K562 (cell line): ENCODE results near the gene PUS3. TPM values are rescaled to one million over a fixed set of nuclear protein-coding genes. Genes with fewer than 3 reads are reported as not detected.

Source experiments
- CEBPB ChIP-seq: fragments of 450-650 bp; IDR thresholded peaks from 2 replicates; pipeline ENCODE4 v1.6.1; 2016; ENCODE audit warnings: missing genetic modification characterization, missing compliant biosample characterization
- CREB3L1 ChIP-seq: fragments of 450-650 bp; IDR thresholded peaks from 2 replicates; pipeline ENCODE4 v1.6.1; 2014; ENCODE audit warnings: low read depth, mild to moderate bottlenecking, moderate library complexity, borderline replicate concordance
- DACH1 ChIP-seq: fragments of 450-650 bp; IDR thresholded peaks from 2 replicates; pipeline ENCODE4 v1.6.1; 2018; ENCODE audit not compliant: partially characterized antibody
- E4F1 ChIP-seq: fragments of 250-450 bp; sonication (Bioruptor Pico); IDR thresholded peaks from 2 replicates; pipeline ENCODE4 v1.5.0; 2021; ENCODE audit warnings: mild to moderate bottlenecking, borderline replicate concordance
- ETV1 ChIP-seq: fragments of 450-650 bp; conservative IDR thresholded peaks from 2 replicates; pipeline ENCODE4 v1.6.1; 2016; ENCODE audit warnings: missing genetic modification characterization, control low read depth, low read depth, missing compliant biosample characterization
- GABPB2 ChIP-seq: fragments of 250-450 bp; sonication (Bioruptor Pico); conservative IDR thresholded peaks from 2 replicates; pipeline ENCODE4 v1.5.1; 2021; ENCODE audit warnings: mild to moderate bottlenecking
- MTA1 ChIP-seq: fragments of 450-650 bp; IDR thresholded peaks from 2 replicates; pipeline ENCODE4 v1.6.1; 2017; ENCODE audit warnings: borderline replicate concordance
- SAP30 ChIP-seq: fragments of 200-600 bp; sonication (generic); IDR thresholded peaks from 2 replicates; pipeline ENCODE4 v1.6.1; 2012; ENCODE audit warnings: borderline replicate concordance, low read depth, mild to moderate bottlenecking, moderate library complexity, low read length, control low read depth, inconsistent platforms; ENCODE audit not compliant: insufficient read depth, poor library complexity, severe bottlenecking
- SETDB1 ChIP-seq: IDR thresholded peaks from one replicate; pipeline ENCODE4 v1.6.1; 2012; ENCODE audit warnings: low read length, control low read depth, inconsistent platforms
- ZBTB7A ChIP-seq: IDR thresholded peaks from 2 replicates; pipeline ENCODE4 v1.6.1; 2011; ENCODE audit warnings: low read depth, mild to moderate bottlenecking, low read length, moderate library complexity, borderline replicate concordance; ENCODE audit not compliant: control insufficient read depth
- ZMIZ1 ChIP-seq, 2 experiments: fragments of 150-350 bp in 1 of 2; IDR thresholded peaks; 2 replicates each; pipeline ENCODE4 v1.6.1; 2012 to 2016; ENCODE audit warnings: low read depth in 2 of 2, low read length in 2 of 2, mild to moderate bottlenecking in 1 of 2, moderate library complexity in 1 of 2
- ZNF133 ChIP-seq: fragments of 250-450 bp; sonication (Bioruptor Pico); IDR thresholded peaks from 2 replicates; pipeline ENCODE4 v1.4.0; 2020; ENCODE audit warnings: mild to moderate bottlenecking
- ZNF316 ChIP-seq: fragments of 450-650 bp; IDR thresholded peaks from 2 replicates; pipeline ENCODE4 v1.6.1; 2016
- ZNF695 ChIP-seq: fragments of 450-650 bp; formaldehyde crosslinking; IDR thresholded peaks from 2 replicates; pipeline ENCODE4 v1.4.0; 2020; ENCODE audit warnings: mild to moderate bottlenecking, moderate library complexity
- polyA plus RNA-seq, 8 experiments: library from polyadenylated mRNA; depleted of rRNA in 4 of 8; stranded (reverse) in 5 of 8; unstranded in 3 of 8; fragments of >200 nt; fragmentation: Nextera tagmentation in 2 of 8; fragmentation: Illumina TruSeq in 1 of 8; extraction: Ambion mirVana in 2 of 8; extraction: Trizol in 1 of 8; gene quantifications; 2 replicates each; pipeline versions ENCODE4 v1.2.1 to v1.2.3, GENCODE V29; 2011 to 2014; ENCODE audit warnings: inconsistent platforms in 1 of 8, missing spikeins in 1 of 8
- total RNA-seq, 7 experiments: library from RNA; depleted of rRNA in 6 of 7; stranded (reverse); fragments of >200 nt in 6 of 7; fragmentation: Illumina TruSeq in 2 of 7; extraction: Trizol in 2 of 7; gene quantifications; 2 replicates each; pipeline versions ENCODE4 v1.2.1 to v1.2.3, GENCODE V29; 2011 to 2021; ENCODE audit warnings: low replicate concordance in 1 of 7
- TF ChIP-seq, protein P1 (sequence below), 2 experiments: IDR thresholded peaks in 1 of 2; conservative IDR thresholded peaks in 1 of 2; 2 replicates each; pipeline ENCODE4 v1.6.1; 2016; ENCODE audit warnings: low read depth in 2 of 2, mild to moderate bottlenecking in 1 of 2, missing compliant biosample characterization in 1 of 2, missing genetic modification characterization in 1 of 2, moderate library complexity in 1 of 2

PUS3 gene
- total and polyA plus RNA-seq, 9 of the 15 experiments (the other 6 are each of a cell fraction or from before 2014, with no cell fraction given): 16.5 to 49.2 (median 35.9) TPM

GRCh38 chr11:125887373-125888324 is 15.4 kb downstream of the PUS3 start, which contains the start of gene HYLS1 (continued):
- TF ChIP-seq, protein P1, sequence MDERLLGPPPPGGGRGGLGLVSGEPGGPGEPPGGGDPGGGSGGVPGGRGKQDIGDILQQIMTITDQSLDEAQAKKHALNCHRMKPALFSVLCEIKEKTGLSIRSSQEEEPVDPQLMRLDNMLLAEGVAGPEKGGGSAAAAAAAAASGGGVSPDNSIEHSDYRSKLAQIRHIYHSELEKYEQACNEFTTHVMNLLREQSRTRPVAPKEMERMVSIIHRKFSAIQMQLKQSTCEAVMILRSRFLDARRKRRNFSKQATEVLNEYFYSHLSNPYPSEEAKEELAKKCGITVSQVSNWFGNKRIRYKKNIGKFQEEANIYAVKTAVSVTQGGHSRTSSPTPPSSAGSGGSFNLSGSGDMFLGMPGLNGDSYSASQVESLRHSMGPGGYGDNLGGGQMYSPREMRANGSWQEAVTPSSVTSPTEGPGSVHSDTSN (CRISPR knock-in tag; IDR thresholded peaks at IDR 0.05; ENCODE audit: low read depth): no peak
- TF ChIP-seq, protein P1 (tag; conservative IDR thresholded peaks at IDR 0.05; ENCODE audit: low read depth): no peak
- TF ChIP-seq ZMIZ1 (IDR thresholded peaks at IDR 0.05; ENCODE audit: low read depth in 2 of 2, low read length in 2 of 2): no peak
- TF ChIP-seq E4F1: no peak
- TF ChIP-seq SAP30: no peak
- TF ChIP-seq ZNF316: no peak
- peak; percentile 39; the same call in 1 of the 2 replicates for TF ChIP-seq CREB3L1
- TF ChIP-seq GABPB2 (CRISPR knock-in tag): no peak
- no peak for TF ChIP-seq CEBPB (tag)
- TF ChIP-seq ZBTB7A: peak; percentile 24; the same call in 1 of the 2 replicates
- TF ChIP-seq MTA1: no peak
- no peak for TF ChIP-seq ZNF695 (CRISPR knock-in tag)
- peak; percentile 83 for TF ChIP-seq ETV1 (tag)
- TF ChIP-seq SETDB1: no peak
- TF ChIP-seq ZNF133 (CRISPR knock-in tag): no peak
- peak; percentile 8 for TF ChIP-seq DACH1
